Spleen (tissue), 11 donors: ENCODE results near the gene CCDC106. TPM values are rescaled to one million over a fixed set of nuclear protein-coding genes. Genes with fewer than 3 reads are reported as not detected.
A peak's percentile ranks its signal among the peaks of the same experiment; 100 is the strongest.

Source experiments
- DNase-seq: peaks from one replicate; pipeline ENCODE4 v3.0.0-alpha.2; 2020
- H3K27ac ChIP-seq, 8 donors: fragments of 200-600 bp; sonication (generic) in 7 of 8; 1 replicate in 4 of 8; 2 replicates in 4 of 8; pipeline versions ENCODE4 v1.5.0 to v1.8.0; 2016 to 2021; ENCODE audit warnings: inconsistent platforms in 4 of 8, mild to moderate bottlenecking in 4 of 8, moderate library complexity in 1 of 8
- H3K27me3 ChIP-seq, 7 donors: fragments of 200-600 bp; sonication (generic) in 6 of 7; replicated peaks in 1 of 7; 1 replicate in 4 of 7; 2 replicates in 3 of 7; pipeline versions ENCODE4 v1.5.0 to v1.8.0; 2016 to 2021; ENCODE audit warnings: inconsistent platforms in 3 of 7, mild to moderate bottlenecking in 1 of 7
- H3K36me3 ChIP-seq, 6 donors: fragments of 200-600 bp; sonication (generic) in 5 of 6; 1 replicate in 4 of 6; 2 replicates in 2 of 6; pipeline versions ENCODE4 v1.5.0 to v1.8.0; 2016 to 2021; ENCODE audit warnings: inconsistent platforms in 2 of 6
- H3K4me1 ChIP-seq, 6 donors: fragments of 200-600 bp; sonication (generic) in 5 of 6; 1 replicate in 3 of 6; 2 replicates in 3 of 6; pipeline versions ENCODE4 v1.5.0 to v1.8.0; 2016 to 2021; ENCODE audit warnings: inconsistent platforms in 3 of 6
- H3K4me3 ChIP-seq, 8 donors: fragments of 200-600 bp; sonication (generic) in 7 of 8; 1 replicate in 4 of 8; 2 replicates in 4 of 8; pipeline versions ENCODE4 v1.5.0 to v1.8.0; 2016 to 2021; ENCODE audit warnings: inconsistent platforms in 4 of 8, mild to moderate bottlenecking in 4 of 8, moderate library complexity in 2 of 8
- H3K9me3 ChIP-seq, 8 donors: fragments of 200-600 bp; sonication (generic) in 7 of 8; 1 replicate in 4 of 8; 2 replicates in 4 of 8; pipeline versions ENCODE4 v1.5.0 to v1.8.0; 2016 to 2021; ENCODE audit warnings: inconsistent platforms in 4 of 8
- POLR2A ChIP-seq, 3 donors: fragments of 450-650 bp; IDR thresholded peaks; one replicate each; pipeline ENCODE4 v1.5.1; 2017; ENCODE audit warnings: antibody characterized with exemption in 3 of 3, mild to moderate bottlenecking in 1 of 3
- POLR2AphosphoS5 ChIP-seq, 3 donors: sonication (generic); formaldehyde crosslinking; IDR thresholded peaks; one replicate each; pipeline ENCODE4 v1.5.1; 2017; ENCODE audit warnings: antibody characterized with exemption in 3 of 3
- WGBS, 5 donors: extraction: QIAGEN DNeasy Blood & Tissue Kit in 3 of 5; methylation state at CpG; one replicate each; pipeline versions ENCODE4 v1.1.5 to v1.1.7; 2013 to 2018; 5-methylcytosine and 5-hydroxymethylcytosine counted together
- intact Hi-C: fragments of 100-400 bp; cut with DNase I; formaldehyde crosslinking; loops from one replicate; pipeline ENCODE4 v1.15.0; 2023; ENCODE audit warnings: low total_unique reads
- polyA plus RNA-seq, 3 donors: library from polyadenylated mRNA; stranded (reverse); fragments of 200-250 nt; gene quantifications; one replicate each; pipeline ENCODE4 v1.2.1, GENCODE V29; 2013
- total RNA-seq, 7 donors: library from RNA; depleted of rRNA in 3 of 7; stranded (reverse); fragments of >200 nt in 3 of 7; fragmentation: NEBNext Ultra II Directional in 4 of 7; extraction: Animal tissue kit (Norgen Biotek cat#: 25700) in 4 of 7; gene quantifications; one replicate each; pipeline versions ENCODE4 v1.1.0 to v1.2.1, GENCODE V29; 2016 to 2021
- TF ChIP-seq, protein P1 (sequence below), 11 experiments: fragments of 200-600 bp in 7 of 11; fragments of 450-650 bp in 4 of 11; sonication (generic) in 4 of 11; IDR thresholded peaks in 8 of 11; conservative IDR thresholded peaks in 3 of 11; 1 replicate in 7 of 11; 2 replicates in 4 of 11; pipeline versions ENCODE4 v1.4.0 to v1.8.0; 2016 to 2021; ENCODE audit warnings: antibody characterized with exemption in 11 of 11, inconsistent platforms in 4 of 11, mild to moderate bottlenecking in 1 of 11
- donor health status: healthy with polysubstance abuse.
- donor health status: DM: no; HTN: no; CAD: no; lungs with moderate emphysema.
- donor health status: DM: no; HTN: no; CAD: no.
- donor health status: Bipolar disorder and iron deficiency.
- donor health status: healthy.
- donor health status: DM: no; HTN: no; CAD: no.
- donor health status: DM: yes; HTN: yes; CAD: no.

CCDC106 gene
- total and polyA plus RNA-seq, 10 donors: 11.9 to 40.1 (median 18.6) TPM

- WGBS, 5 donors: 95 to 97% (median 95%) methylated on average over 54 to 60 of the region's 60 CpGs
- peaks cover 15 to 77% (median 57%) of the 10 kb centered on the region in 6 donors for H3K4me1 ChIP-seq
- H3K4me3 ChIP-seq: peak overlapping the region in 1 of 8 donors; percentile 5
- peaks cover 0 to 25% (median 5%) of the 10 kb centered on the region in 6 donors for H3K36me3 ChIP-seq
- peak; percentile 87 for DNase-seq
- TF ChIP-seq POLR2AphosphoS5 (IDR thresholded peaks at IDR 0.05) (no peak), POLR2A (IDR thresholded peaks at IDR 0.05) (no peak)
- TF ChIP-seq, protein P1, sequence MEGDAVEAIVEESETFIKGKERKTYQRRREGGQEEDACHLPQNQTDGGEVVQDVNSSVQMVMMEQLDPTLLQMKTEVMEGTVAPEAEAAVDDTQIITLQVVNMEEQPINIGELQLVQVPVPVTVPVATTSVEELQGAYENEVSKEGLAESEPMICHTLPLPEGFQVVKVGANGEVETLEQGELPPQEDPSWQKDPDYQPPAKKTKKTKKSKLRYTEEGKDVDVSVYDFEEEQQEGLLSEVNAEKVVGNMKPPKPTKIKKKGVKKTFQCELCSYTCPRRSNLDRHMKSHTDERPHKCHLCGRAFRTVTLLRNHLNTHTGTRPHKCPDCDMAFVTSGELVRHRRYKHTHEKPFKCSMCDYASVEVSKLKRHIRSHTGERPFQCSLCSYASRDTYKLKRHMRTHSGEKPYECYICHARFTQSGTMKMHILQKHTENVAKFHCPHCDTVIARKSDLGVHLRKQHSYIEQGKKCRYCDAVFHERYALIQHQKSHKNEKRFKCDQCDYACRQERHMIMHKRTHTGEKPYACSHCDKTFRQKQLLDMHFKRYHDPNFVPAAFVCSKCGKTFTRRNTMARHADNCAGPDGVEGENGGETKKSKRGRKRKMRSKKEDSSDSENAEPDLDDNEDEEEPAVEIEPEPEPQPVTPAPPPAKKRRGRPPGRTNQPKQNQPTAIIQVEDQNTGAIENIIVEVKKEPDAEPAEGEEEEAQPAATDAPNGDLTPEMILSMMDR (IDR thresholded peaks at IDR 0.05 in 8 of 11, conservative IDR thresholded peaks at IDR 0.05 in 3 of 11): no peak
- intact Hi-C loops: no loop called here
- H3K27me3 ChIP-seq: no peaks in the 10 kb centered on the region
- no peaks in the 10 kb centered on the region for H3K9me3 ChIP-seq
- H3K27ac ChIP-seq: peak overlapping the region in 2 of 8 donors; percentile 98
These were observed 45.7 kb upstream of the CCDC106 start for GRCh38 chr19:55602104-55603001.

DNA sequence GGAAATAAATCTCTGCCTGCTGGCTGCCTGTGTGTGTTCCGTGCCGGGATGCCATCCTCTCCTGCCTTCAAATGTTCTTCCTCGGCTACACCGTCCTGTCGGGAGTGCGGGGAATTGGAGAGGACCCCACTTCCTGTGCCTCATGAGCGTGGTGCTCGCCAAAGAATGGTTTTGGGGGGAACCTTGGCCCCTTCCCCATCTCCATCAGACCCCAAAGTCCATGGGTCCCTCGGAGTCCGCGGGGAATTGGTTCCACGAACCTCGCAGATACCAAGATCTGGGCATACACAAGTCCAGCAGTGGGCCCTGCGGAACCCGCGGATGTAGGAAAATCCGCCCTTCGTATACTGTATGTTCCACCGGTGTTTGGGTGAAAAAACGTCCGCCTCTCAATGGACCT, 44.9 kb upstream of the CCDC106 start:
- H3K36me3 ChIP-seq: peaks cover 0 to 25% (median 5%) of the 10 kb centered on the region in 6 donors
- TF ChIP-seq, protein P1 (IDR thresholded peaks at IDR 0.05 in 8 of 11, conservative IDR thresholded peaks at IDR 0.05 in 3 of 11): no peak
- no peak for TF ChIP-seq POLR2A (IDR thresholded peaks at IDR 0.05)
- no peak for TF ChIP-seq POLR2AphosphoS5 (IDR thresholded peaks at IDR 0.05)
- no peaks in the 10 kb centered on the region for H3K9me3 ChIP-seq
- intact Hi-C loops: no loop called here
- DNase-seq: peak; percentile 77
- peaks cover 15 to 82% (median 61%) of the 10 kb centered on the region in 6 donors for H3K4me1 ChIP-seq
- no peaks in the 10 kb centered on the region for H3K27me3 ChIP-seq
- WGBS, 5 donors: 92 to 97% (median 93%) methylated on average over 21 of the region's 21 CpGs
- peak overlapping the region in 2 of 8 donors; percentile 97 to 98 for H3K27ac ChIP-seq
- H3K4me3 ChIP-seq: no peak overlapping the region

DNA sequence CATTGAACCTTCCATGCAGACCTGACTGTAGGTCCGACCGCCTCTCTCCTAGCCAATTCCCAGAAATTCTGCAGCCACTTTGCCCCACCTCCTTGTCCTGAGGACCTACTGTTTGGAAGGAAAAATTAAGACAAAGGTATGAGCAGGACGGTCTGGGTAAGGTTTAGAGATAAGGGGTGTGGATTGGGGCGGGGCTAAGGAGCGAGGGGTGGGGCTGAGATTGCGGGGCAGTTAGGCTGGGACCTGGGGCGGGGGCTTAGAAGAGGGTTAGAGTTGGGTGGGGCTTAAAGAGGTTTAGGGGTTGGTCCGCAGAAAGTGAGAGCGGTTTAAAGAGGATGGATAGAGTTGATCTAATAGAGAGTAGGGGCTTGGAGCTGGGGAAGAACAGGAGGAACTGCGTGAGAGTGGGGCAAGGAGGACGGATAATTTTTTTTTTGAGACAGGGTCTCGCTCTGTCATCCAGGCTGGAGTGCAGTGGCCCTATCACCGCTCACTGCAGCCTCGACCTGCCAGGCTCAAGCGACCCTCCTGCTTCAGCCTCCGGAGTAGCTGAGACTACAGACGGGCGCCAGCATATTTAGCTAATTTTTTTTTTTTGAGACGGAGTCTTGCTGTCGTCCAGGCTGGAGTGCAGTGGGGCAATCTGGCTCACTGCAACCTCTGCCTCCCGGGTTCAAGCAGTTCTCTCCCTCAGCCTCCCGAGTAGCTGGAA, 44.3 kb upstream of the CCDC106 start:
- WGBS, 5 donors: 81 to 88% (median 85%) methylated on average over 22 of the region's 22 CpGs
- TF ChIP-seq POLR2AphosphoS5 (IDR thresholded peaks at IDR 0.05) (no peak), POLR2A (IDR thresholded peaks at IDR 0.05) (no peak)
- TF ChIP-seq, protein P1 (IDR thresholded peaks at IDR 0.05 in 8 of 11, conservative IDR thresholded peaks at IDR 0.05 in 3 of 11): no peak
- intact Hi-C loops: no loop called here
- H3K27ac ChIP-seq: peak overlapping the region; percentile 73 to 99 (median 96)
- no peak for DNase-seq
- peaks cover 15 to 82% (median 58%) of the 10 kb centered on the region in 6 donors for H3K4me1 ChIP-seq
- H3K9me3 ChIP-seq: no peaks in the 10 kb centered on the region
- peaks cover 0 to 28% (median 5%) of the 10 kb centered on the region in 6 donors for H3K36me3 ChIP-seq
- H3K27me3 ChIP-seq: no peaks in the 10 kb centered on the region
- H3K4me3 ChIP-seq: peak overlapping the region in 4 of 8 donors; percentile 68 to 97 (median 86)
